Liver (tissue), 3 donors: ENCODE data around the gene DHFR.

Experiments
- CTCF ChIP-seq: fragments of 150-350 bp; IDR thresholded peaks from 2 replicates; pipeline ENCODE4 v1.5.1; 2017; ENCODE audit warnings: improper control_type of control experiment, low read depth, low read length; ENCODE audit not compliant: missing input control
- FOXA1 ChIP-seq: IDR thresholded peaks from 2 replicates; pipeline ENCODE4 v1.6.1; 2016; ENCODE audit warnings: antibody characterized with exemption
- GABPA ChIP-seq, 2 donors: IDR thresholded peaks in 1 of 2; conservative IDR thresholded peaks in 1 of 2; 2 replicates each; pipeline ENCODE4 v1.6.1; 2016; ENCODE audit warnings: antibody characterized with exemption in 2 of 2, mild to moderate bottlenecking in 1 of 2, moderate library complexity in 1 of 2
- RAD21 ChIP-seq, 2 donors: IDR thresholded peaks; 2 replicates each; pipeline ENCODE4 v1.6.1; 2016; ENCODE audit warnings: antibody characterized with exemption in 2 of 2, mild to moderate bottlenecking in 2 of 2
- RXRA ChIP-seq, 2 donors: IDR thresholded peaks; 2 replicates each; pipeline ENCODE4 v1.6.1; 2017 to 2018; ENCODE audit warnings: antibody characterized with exemption in 2 of 2, mild to moderate bottlenecking in 1 of 2
- SP1 ChIP-seq: IDR thresholded peaks from 2 replicates; pipeline ENCODE4 v1.6.1; 2018; ENCODE audit warnings: antibody characterized with exemption, mild to moderate bottlenecking
- TAF1 ChIP-seq: conservative IDR thresholded peaks from 2 replicates; pipeline ENCODE4 v1.6.1; 2016; ENCODE audit warnings: antibody characterized with exemption, mild to moderate bottlenecking
- YY1 ChIP-seq: IDR thresholded peaks from 2 replicates; pipeline ENCODE4 v1.6.1; 2016; ENCODE audit warnings: antibody characterized with exemption, mild to moderate bottlenecking
- TF ChIP-seq, protein P1 (sequence below): IDR thresholded peaks from 2 replicates; pipeline ENCODE4 v1.6.1; 2016; ENCODE audit warnings: antibody characterized with exemption
- TF ChIP-seq, protein P2 (sequence below): IDR thresholded peaks from 2 replicates; pipeline ENCODE4 v1.6.1; 2016; ENCODE audit warnings: antibody characterized with exemption, mild to moderate bottlenecking
- TF ChIP-seq, protein P3 (sequence below): IDR thresholded peaks from 2 replicates; pipeline ENCODE4 v1.6.1; 2016; ENCODE audit warnings: antibody characterized with exemption
- donor health status: healthy.
- donor health status: healthy.

GRCh38 chr5:80618438-80618837, 36.3 kb downstream of the DHFR start:
- TF ChIP-seq CTCF (no peak), YY1 (no peak), SP1 (no peak), GABPA (IDR thresholded peaks at IDR 0.05 in 1 of 2, conservative IDR thresholded peaks at IDR 0.05 in 1 of 2) (no peak), RAD21 (IDR thresholded peaks at IDR 0.05) (no peak), FOXA1 (no peak), TAF1 (no peak), RXRA (IDR thresholded peaks at IDR 0.05) (no peak)
- TF ChIP-seq, protein P1, sequence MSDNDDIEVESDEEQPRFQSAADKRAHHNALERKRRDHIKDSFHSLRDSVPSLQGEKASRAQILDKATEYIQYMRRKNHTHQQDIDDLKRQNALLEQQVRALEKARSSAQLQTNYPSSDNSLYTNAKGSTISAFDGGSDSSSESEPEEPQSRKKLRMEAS, result no peak
- TF ChIP-seq, protein P2, sequence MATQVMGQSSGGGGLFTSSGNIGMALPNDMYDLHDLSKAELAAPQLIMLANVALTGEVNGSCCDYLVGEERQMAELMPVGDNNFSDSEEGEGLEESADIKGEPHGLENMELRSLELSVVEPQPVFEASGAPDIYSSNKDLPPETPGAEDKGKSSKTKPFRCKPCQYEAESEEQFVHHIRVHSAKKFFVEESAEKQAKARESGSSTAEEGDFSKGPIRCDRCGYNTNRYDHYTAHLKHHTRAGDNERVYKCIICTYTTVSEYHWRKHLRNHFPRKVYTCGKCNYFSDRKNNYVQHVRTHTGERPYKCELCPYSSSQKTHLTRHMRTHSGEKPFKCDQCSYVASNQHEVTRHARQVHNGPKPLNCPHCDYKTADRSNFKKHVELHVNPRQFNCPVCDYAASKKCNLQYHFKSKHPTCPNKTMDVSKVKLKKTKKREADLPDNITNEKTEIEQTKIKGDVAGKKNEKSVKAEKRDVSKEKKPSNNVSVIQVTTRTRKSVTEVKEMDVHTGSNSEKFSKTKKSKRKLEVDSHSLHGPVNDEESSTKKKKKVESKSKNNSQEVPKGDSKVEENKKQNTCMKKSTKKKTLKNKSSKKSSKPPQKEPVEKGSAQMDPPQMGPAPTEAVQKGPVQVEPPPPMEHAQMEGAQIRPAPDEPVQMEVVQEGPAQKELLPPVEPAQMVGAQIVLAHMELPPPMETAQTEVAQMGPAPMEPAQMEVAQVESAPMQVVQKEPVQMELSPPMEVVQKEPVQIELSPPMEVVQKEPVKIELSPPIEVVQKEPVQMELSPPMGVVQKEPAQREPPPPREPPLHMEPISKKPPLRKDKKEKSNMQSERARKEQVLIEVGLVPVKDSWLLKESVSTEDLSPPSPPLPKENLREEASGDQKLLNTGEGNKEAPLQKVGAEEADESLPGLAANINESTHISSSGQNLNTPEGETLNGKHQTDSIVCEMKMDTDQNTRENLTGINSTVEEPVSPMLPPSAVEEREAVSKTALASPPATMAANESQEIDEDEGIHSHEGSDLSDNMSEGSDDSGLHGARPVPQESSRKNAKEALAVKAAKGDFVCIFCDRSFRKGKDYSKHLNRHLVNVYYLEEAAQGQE, result no peak
- TF ChIP-seq, protein P3, sequence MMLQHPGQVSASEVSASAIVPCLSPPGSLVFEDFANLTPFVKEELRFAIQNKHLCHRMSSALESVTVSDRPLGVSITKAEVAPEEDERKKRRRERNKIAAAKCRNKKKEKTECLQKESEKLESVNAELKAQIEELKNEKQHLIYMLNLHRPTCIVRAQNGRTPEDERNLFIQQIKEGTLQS, result no peak
